ENCODE data around the gene TAS2R5. TPM values are rescaled to one million over a fixed set of nuclear protein-coding genes. Genes with fewer than 3 reads are reported as not detected.

The TAS2R5 gene, protein sequence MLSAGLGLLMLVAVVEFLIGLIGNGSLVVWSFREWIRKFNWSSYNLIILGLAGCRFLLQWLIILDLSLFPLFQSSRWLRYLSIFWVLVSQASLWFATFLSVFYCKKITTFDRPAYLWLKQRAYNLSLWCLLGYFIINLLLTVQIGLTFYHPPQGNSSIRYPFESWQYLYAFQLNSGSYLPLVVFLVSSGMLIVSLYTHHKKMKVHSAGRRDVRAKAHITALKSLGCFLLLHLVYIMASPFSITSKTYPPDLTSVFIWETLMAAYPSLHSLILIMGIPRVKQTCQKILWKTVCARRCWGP
- 1.6 and 2.1 TPM in 2 replicates for total RNA-seq

GRCh38 chr7:141789917-141790316 is at the start of gene TAS2R5:
TAS2R5 (plus strand) TSS chr7:141790217; CDS start chr7:141790362, 145 bp downstream.

GRCh38 chr7:141763797-141764196 is 26.2 kb upstream of the TAS2R5 start, which contains the start of gene TAS2R3:
TAS2R3 (plus strand) TSS chr7:141764097; CDS start chr7:141764159, 62 bp downstream.

DNA sequence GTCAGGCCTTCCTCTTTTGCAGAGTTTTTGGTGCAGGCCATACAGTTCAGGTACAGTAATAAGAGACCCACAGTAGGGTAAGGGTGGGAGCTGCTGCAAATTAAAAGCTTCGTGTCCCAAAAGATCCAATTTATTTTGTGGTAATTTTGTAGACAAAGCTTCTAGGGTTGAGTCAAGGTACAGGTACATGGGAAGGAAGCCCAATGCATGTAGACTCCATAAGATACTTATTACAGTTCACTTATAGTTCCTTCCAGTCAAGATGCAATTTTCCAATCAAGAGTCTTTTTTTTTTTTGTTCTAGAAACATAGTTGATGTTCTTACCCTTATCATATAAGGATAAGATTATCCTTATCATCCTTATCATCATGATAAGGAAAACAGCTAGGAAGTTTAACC is 13.6 kb upstream of the TAS2R5 start, which contains the start of gene TAS2R4:
TAS2R4 (plus strand) TSS at position 301 of the 400 bp plus-strand sequence. CDS start 1,815 bp downstream, outside the sequence.

Other genes with a start within 250 kb of the TAS2R5 start
- gene AGK, start 238.8 kb upstream of the TAS2R5 start, total RNA-seq = 20.5 and 21.3 TPM in 2 replicates
- gene DENND11, start 88.1 kb upstream of the TAS2R5 start, total RNA-seq = 9.4 and 10.7 TPM in 2 replicates
- not detected in 2 replicates for gene WEE2, start 81.9 kb upstream of the TAS2R5 start, total RNA-seq
- gene SSBP1, start 51.9 kb upstream of the TAS2R5 start, total RNA-seq = 77.1 and 90.1 TPM in 2 replicates
- 2.0 and 2.4 TPM in 2 replicates for gene TAS2R3, start 26.1 kb upstream of the TAS2R5 start, total RNA-seq
- 1.5 and 1.9 TPM in 2 replicates for gene TAS2R4, start 13.5 kb upstream of the TAS2R5 start, total RNA-seq
- not detected in 2 replicates for gene PRSS37, start 51.3 kb downstream of the TAS2R5 start, total RNA-seq
- gene OR9A4, start 126.2 kb downstream of the TAS2R5 start, total RNA-seq = 0.07 TPM in 1 of 2 replicates, not detected in the other
- gene CLEC5A, start 156.8 kb downstream of the TAS2R5 start, total RNA-seq = not detected in 2 replicates
- not detected in 2 replicates for gene TAS2R38, start 183.6 kb downstream of the TAS2R5 start, total RNA-seq
- gene MGAM, start 205.7 kb downstream of the TAS2R5 start, total RNA-seq = 0.39 and 0.46 TPM in 2 replicates

All from smooth muscle cell of the pulmonary artery (primary cell).